Measurements from ENCODE around the gene BBIP1.
"Not testable (repeated sequence)": the region's sequence is repeated elsewhere in the genome, so short reads cannot be mapped to it uniquely, and the experiment has no call there.

BBIP1 gene

GRCh38 chr10:110885932-110886674 is 32.9 kb downstream of the BBIP1 start:
- no peak for DNase-seq (ENCODE audit: low spot score)

GRCh38 chr10:110883924-110884323 is 35.1 kb downstream of the BBIP1 start:
- no peak for DNase-seq (ENCODE audit: low spot score)

GRCh38 chr10:110881905-110882304 is 37.1 kb downstream of the BBIP1 start:
- DNase-seq (ENCODE audit: low spot score), result no peak

- no peak for DNase-seq (ENCODE audit: low spot score)
These were observed 37.7 kb downstream of the BBIP1 start for GRCh38 chr10:110881247-110881646.

GRCh38 chr10:110880012-110880411 is 39.0 kb downstream of the BBIP1 start:
- no peak for DNase-seq (ENCODE audit: low spot score)

- DNase-seq (ENCODE audit: low spot score), result no peak
These were observed 42.2 kb downstream of the BBIP1 start for GRCh38 chr10:110876788-110877187.

- no peak for DNase-seq (ENCODE audit: low spot score)
These were observed 43.0 kb downstream of the BBIP1 start for GRCh38 chr10:110876000-110876399.

GRCh38 chr10:110873951-110874350 is 45.0 kb downstream of the BBIP1 start:
- peak; percentile 24 for DNase-seq (ENCODE audit: low spot score)

GRCh38 chr10:110872984-110873923 is 45.7 kb downstream of the BBIP1 start:
- peak; percentile 26 for DNase-seq (ENCODE audit: low spot score)

GRCh38 chr10:110872145-110872983 is 46.6 kb downstream of the BBIP1 start:
- DNase-seq (ENCODE audit: low spot score), result peak; percentile 89

GRCh38 chr10:110871298-110872084 is 47.5 kb downstream of the BBIP1 start, which contains the start of gene PDCD4:
PDCD4 (plus strand) TSS chr10:110871928; CDS start chr10:110876028, 4,100 bp downstream.
- peak; percentile 96 for DNase-seq (ENCODE audit: low spot score)

- DNase-seq (ENCODE audit: low spot score), result no peak
These were observed 48.1 kb downstream of the BBIP1 start for GRCh38 chr10:110870823-110871297.

- no peak for DNase-seq (ENCODE audit: low spot score)
These were observed 50.0 kb downstream of the BBIP1 start for GRCh38 chr10:110868981-110869380.

GRCh38 chr10:110867807-110868465 is 51.0 kb downstream of the BBIP1 start:
- DNase-seq (ENCODE audit: low spot score), result no peak

GRCh38 chr10:110867011-110867806 is 51.8 kb downstream of the BBIP1 start:
- not testable (repeated sequence) for DNase-seq (ENCODE audit: low spot score)

- DNase-seq (ENCODE audit: low spot score), result no peak
These were observed 53.0 kb downstream of the BBIP1 start for GRCh38 chr10:110865809-110866482.

- no peak for DNase-seq (ENCODE audit: low spot score)
These were observed 53.7 kb downstream of the BBIP1 start for GRCh38 chr10:110865186-110865808.

GRCh38 chr10:110864662-110865140 is 54.3 kb downstream of the BBIP1 start:
- no peak for DNase-seq (ENCODE audit: low spot score)

All from RKO (cell line).